GM19035 (cell line): ENCODE results near the gene DOK3.
"Not testable (repeated sequence)": the region's sequence is repeated elsewhere in the genome, so short reads cannot be mapped to it uniquely, and the experiment has no call there.

Experiments
- ATAC-seq: cut with Tn5 transposase; IDR thresholded peaks from one replicate; pipeline ENCODE4 v1.9.1; 2021; ENCODE audit not compliant: unreplicated experiment

DOK3 gene

DNA sequence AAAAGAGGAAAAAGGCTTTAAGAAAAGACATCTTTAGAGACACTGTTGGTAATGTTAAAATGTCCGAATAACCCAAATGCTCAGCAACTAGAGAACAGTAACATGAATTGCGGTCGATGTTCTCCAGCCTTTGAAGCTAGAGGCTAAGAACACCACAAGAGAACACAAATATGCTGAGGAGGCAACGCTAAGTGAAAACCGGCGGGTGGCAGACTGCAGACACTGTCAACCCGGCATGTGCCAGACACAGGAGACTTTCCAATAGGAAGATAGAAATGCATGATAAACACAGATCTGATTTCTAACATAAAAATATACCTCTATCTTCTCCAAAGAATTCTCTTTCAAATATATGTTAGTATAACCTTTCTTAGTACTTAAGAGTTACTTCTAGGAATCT lies 25.5 kb upstream of the DOK3 start:
- no peak for ATAC-seq

DNA sequence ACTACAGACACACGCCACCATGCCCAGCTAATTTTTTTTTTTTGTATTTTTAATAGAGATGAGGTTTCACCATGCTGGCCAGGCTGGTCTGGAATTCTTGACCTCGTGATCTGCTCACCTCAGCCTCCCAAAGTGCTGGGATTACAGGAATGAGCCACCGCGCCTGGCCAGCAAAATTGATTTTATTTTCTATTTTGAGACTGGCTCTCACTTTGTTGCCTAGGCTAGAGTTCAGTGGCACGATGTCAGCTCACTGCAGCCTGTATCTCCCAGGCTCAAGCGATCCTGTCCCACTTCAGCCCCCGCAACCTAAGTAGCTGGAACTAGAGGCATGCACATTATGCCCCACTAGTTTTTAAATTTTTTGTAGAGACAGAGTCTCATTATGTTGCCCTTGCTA lies 24.8 kb upstream of the DOK3 start:
- ATAC-seq, result not testable (repeated sequence)

DNA sequence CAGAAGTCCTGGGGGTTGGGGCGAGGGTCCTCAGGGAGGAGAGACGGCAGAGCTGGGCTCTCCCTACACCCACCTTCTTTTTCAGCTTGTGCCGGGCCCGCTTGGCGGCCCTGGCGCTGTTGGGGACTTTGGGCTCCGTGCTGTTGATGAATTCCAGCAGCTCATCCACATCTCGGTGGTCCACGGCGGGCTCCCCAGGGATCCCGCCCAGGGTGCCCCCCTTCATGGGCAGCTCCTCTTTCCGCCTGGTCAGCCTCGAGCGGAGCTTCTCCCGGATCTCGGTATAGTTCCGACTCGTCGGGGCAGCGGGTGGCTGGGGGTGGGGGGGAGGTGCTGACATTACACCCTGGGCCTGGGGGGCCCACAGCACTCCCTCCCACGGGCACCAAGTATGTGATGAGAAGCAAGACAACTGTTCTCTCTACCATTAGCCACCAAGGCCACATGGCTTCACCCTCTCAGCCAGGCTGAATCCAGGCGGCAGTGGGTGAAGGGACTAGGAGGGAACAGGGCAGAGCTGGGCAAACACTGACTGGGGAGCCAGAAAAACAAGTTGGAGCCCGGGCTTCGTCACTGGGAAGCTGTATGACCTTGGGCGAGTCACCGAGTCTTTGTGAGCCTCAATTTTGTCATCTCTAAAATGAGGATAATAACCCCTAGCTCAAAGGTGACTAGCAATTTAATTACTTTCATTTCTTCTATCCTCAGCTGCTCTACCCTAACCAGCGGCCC lies 21.7 kb upstream of the DOK3 start:
- ATAC-seq, result no peak

DNA sequence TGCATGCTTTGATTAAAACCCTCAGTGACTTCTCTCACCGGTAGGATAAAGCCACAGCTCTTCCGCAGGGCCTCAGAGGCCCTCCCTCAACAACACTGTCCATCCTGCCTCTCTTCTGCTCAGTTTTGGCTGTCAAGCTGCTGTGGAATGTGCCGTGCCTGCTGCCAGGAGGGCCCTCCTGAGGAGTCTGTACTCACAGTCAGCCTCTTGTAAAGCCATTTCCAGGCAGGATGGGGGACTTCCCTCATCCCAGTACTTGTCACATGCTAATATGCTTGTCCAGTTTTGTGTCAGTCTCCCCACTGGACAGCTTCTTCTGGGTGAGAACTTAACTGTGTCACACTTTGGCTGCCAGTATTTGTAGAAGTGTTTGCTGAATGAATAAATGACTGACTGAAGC lies 21.0 kb upstream of the DOK3 start:
- no peak for ATAC-seq

DNA sequence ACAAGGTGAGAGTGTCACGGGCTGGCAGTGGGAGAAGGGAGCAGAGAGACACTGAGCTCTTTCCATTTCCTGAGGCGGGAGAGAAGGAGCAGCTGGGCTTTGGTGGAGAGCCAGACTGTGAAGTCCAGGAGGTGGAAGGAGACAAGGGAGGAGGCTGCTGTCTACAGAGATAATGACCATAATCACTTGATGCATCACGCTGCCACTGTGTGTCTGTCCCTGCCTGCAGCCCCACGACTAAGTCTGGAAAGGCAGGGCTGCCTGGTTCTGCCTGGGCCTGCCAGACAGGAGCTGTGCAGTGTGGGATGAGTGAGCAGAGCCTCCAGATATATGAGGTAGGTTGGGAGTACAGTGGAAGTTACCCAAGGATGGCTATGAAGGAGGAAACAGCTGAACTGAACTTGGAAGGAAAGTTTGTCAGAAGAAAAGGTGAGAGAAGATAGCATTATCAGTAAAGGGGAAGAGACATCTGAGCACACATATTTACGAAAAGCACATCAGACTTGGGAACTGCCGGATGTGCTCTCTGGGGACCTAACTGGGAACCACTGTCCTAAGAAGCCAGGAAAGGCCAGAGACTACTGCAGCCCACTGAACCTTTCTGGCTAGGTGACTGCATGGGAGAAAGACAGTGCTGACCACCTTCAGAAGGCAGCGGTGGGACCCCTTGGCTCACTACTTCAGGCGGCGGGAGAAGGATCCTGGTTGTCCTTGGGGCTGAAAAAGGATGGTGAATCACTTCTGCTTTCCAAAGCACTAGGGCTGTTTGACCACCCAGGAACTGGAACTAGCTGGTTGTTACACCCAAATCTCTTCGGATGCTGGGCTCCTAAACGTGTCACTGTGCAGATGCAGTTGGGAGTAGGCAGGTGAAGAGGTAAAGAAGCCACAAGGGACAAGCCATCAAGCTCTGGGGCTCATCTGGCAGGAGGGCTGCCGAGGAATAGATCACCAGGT lies 19.9 kb upstream of the DOK3 start:
- no peak for ATAC-seq

DNA sequence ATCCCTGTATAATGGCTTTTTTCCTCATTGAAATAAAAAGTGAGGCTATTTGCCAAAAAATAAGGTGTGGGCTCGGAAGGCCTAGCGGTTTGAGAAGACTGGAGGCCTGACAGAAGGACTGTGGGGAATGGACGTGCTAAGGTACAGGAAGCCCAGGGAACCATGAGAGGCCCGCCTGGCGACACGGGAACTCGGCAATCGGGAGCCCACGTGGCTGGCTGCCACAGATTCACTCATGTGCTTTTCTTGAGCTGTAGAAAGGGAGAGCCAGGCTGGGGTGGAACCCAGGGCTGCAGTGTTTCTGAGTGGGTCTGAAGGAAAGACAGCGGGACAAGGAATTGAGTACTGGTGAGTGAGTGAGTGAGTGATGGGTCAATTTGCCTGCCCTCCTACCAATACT lies 19.0 kb upstream of the DOK3 start:
- ATAC-seq, result no peak

DNA sequence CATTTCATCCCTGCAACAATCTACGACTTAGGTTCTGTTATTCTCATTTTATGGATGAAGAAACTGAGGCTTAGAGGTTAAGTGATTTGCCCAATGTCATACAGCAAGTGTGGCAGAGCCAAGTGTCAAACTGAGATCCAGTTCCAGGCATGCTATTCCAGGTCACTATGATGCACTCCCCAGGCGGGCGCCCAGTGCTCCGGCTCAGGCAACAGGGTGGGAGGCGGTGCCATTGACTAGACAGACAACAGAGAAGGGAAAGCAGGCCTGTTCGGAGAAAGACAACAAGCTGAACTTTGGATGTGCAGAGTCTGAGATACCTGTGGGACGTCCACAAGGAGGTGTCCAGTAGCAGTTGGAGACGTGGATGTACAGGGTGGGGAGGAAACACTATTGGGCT lies 18.0 kb upstream of the DOK3 start:
- ATAC-seq, result no peak

DNA sequence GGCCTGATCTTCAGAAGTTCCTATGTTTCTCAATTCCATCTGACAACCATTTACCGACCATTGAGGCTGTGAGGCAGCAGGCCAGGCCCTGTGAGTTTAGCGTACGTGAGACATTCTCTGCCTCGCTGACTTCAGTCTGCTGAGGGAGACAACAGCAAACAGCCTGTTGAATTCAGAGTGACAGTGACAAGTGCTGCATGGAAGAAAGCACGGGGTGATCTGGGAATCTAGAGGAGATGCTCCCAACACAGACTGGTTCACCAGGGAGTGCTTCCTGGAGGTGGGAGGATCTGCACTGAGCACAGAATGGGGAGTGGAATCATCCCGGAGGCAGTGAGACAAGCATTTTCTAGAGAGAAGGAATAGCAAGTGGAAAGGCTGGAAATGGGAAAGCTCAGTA lies 17.2 kb upstream of the DOK3 start:
- no peak for ATAC-seq

DNA sequence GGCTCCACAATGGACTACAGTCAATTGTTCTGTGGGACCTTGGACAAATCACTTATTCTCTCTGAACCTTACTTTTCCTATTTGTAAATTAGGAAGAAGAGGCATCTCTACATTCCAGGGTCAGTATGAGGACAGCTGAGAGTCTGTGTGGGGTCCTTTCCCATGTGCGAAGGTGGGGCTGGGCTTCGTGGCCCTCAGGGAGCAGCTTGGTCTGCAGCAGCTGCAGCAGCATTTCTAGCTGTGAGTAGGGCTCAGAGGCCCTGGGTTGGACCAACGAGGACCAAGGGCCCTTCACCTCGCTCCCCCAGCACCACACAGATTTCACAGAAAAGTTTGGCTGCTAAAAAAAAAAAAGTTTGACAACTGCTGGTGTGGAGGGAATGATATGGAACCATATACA lies 16.6 kb upstream of the DOK3 start:
- no peak for ATAC-seq

DNA sequence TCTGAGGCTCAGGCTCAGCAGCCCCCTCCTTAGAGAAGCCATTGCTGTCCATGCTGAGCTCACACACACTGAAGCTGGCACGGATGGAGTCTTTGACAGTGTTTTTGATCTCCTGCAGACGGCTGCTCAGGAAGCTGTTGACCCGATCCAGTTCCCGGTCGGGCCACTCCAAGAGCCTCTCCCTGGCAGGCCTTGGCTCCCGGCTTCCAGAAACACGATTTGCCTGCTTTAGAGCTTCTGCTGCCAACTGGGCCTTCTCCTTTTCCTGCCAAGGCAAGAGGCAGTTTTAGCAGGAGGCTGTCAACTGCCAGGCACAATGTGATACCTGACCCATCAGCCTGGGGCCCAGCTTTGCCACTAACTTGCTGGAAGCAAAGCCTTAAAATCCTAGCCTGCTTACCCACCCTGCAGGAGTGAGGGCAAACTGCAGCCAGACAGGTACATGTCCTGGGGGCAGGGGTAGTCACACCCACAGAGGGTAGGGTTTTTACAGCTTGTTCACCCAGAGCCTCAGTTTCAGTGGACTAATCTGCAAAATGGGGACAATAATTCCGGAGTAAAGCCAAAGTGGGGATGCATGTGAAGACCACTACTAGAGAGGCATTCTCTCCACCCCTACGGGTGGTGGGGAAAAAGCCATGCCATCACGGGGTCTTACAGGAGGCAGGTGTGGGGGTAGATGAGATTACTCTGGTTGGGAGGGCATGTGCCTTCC lies 15.5 kb upstream of the DOK3 start:
- ATAC-seq, result no peak

DNA sequence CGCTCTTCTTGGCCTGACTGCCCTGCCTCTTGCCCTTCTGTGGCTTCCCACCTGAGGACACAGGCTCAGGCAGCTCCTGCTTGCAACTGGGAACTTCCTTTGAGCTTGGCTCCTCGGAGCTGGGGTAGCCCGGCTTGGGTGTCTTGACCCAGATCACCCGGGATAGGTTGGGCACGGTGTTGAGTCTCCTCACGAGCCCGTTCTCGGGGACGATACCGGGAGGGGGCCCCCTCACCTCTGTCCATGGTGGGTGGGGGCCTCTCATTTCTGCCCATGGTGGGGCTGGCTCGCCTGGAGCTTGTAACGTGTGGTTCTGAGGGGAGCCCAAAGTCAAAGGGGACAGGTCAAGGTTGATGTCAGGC lies 14.9 kb upstream of the DOK3 start:
- ATAC-seq, result no peak

DNA sequence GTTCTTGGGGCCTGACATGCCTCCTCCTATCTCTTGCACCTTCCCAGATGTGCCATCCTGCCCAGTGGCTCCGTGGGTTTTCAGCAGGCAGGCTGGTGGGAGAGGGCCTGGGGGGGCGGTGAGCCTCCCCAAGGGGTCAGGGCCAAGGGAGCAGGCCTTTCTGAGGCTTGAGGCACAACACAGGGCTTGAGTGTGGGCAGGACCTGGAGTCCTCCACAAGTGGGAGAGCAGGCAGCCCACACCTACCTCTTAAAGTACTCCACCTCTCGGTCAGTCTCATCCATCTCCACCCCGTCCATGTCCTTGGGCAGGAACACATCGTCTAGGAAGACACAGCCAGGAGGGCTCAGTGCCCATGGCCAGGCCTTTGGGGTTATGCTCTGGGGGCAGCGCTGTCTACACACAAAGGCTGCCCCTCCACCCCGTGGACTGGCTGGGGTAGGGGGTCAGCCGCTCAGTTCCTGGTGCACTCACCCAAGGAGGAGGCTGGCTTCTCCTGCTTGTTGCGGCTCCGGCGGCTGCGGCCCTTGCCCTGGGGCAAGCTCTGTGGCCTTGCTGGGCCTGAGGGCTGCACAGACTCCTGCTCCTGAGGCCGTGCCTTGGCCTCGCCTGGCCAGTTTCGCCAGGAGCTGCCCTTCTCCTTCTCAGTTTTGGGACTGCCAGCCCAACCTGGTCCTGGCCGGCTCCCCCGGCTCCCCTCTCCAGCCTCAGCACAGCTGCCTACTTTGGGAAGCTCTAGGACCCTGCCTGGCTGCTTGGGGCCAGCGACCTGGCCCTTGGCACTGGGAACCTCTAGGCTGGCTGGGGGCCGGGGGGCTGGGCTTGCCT lies 14.3 kb upstream of the DOK3 start:
- ATAC-seq, result no peak

DNA sequence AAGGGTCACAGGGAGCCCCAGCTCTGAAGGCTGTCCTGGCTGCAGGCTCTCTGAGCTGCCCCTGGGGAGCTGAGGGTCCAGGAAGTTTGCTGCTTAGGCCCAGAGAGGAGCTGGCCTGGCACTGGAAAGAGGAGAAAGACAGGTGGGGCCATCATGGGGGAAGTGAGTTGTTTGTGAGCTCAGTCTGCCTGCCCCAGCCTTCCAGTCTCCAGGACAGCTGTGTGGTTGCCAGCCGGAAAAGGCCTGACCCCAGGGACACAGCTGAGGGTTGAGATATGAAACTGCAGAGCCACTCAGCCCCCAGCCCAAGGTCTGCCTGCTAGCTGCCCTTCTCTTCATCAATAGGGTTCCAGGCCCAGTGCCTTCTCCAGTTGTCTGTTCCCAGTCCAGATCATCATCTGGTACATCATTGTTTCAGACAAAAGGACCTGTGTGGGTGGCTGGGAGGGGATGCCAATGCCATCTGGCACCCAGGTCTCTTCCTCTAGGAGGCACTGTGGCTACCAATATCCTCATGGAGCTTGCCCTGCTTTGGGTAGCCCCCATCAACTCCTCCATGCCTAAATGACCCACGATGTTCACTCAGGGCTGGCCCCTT lies 11.4 kb upstream of the DOK3 start:
- no peak for ATAC-seq

DNA sequence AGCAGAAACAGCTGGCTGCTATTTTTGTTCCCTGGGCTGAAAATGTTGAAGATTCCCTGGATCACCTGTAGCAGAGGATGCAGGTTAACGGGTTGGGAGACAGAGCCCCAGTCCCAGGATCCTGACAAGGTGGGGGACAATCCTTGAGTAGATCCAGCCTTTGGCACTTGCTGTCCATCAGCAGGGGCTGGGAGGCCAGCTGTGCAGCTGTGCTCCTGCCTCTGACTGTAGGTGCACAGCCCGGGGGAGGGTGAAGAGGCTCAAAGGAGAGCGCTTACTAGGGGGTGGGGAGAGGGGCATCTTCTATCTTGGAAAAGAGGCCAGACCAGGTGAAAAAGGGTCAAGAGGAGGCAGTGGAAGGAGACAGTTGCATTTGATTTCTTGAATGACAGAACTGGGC lies 10.6 kb upstream of the DOK3 start:
- ATAC-seq, result no peak

DNA sequence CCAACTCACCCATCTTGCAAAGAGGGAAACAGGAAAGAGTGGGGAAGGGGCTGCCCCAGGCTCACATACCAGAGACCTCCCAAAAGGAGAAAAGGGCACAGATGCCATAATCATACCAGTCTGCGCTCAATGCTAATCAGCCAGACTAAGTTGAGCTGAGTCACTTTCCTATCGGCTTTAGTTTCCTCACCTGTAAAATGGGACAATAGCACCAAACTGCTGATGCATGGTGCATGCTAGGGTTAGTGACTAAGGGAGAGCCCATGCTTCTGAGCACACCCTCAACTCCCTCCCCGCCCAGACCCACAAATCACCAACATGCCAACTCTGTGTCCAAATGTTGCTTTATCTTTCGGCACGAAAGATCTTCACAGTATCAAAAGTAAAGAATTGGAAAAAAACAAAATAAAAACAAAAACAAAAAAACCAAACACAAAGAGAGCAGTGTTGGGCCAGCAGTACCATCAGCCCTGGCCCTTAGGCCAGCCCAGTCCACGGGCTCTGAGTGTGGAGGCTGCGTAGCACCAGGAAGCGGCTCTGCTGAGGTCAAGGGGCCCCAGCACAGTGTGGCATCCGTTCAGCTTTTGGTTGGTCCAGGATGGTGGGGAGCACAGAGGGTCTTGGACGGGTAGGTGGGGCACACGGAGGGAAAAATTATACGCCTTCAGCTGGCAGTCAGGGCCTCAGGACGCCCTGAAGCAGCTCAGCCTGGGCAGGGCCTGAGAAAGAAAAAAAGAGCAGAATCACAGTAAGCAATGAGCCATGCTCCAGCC lies 10.0 kb upstream of the DOK3 start:
- no peak for ATAC-seq

DNA sequence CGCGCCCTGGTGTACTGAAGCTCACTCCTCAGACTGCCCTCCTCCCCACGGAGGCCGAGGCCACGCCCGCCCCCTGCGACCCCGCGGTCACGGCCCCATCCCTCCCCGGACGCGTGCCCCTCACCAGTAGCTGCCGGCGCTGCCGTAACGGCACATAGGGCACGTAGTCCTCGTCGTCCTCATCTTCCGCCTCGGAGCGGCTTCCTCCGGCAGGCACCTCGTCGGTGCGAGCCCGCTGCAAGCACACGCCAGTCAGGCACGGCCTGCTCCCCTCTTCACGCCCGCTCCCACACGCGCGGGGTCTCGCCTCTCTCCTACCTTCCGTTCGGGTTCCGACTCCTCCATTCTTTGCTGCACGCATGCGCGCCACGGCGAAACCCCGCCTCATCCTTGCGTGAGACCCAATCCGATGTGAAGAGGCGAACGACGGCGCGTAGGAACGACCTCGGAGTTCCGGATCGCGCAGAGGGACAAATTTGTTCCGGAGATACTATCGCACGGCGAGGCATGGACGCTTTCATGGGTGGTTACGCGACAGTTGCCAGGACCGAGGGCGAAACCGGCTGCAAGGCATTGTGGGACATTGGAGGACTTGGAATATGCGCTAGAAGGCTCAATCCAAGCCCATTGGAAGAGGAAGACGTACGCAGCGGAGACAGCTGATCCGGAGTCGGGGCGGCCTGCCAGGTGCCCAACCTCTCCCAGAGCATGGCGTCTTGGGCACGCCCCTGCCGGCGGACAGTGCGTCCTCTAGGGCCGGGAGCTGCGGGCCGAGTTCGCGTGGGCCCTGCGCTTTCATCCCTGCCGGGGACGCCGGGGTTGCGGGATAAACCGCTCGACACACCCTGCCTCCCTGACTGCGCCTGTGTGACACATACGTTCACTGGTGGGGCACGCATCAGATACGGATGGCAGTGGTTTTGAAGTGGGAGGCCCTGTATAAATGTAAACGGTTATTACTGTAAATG lies 7.3 kb upstream of the DOK3 start, which contains the start of gene DDX41:
TSS of gene DDX41 (minus strand) at position 361 of the 968 bp plus-strand sequence. CDS start at position 345, 16 bp downstream.
- peak; percentile 77 for ATAC-seq

DNA sequence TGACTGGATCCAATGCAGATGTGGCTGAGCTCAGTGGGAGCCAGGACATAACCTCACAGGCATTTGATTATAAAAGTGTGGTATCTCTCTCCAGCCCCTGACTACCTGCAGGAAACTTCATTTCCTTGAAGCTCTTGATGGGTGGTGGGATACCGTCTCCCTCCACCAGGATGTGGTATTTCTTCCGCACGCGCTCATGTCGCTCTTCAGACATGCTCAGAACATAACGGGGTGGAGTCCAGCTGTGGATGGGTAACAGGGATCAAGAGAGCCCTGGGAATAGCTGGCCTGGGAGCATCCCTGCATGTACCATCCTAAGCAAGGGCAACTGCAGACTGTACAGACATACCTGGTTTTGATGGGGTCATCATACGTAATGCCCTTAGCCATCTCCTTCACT lies 6.0 kb upstream of the DOK3 start:
- no peak for ATAC-seq

DNA sequence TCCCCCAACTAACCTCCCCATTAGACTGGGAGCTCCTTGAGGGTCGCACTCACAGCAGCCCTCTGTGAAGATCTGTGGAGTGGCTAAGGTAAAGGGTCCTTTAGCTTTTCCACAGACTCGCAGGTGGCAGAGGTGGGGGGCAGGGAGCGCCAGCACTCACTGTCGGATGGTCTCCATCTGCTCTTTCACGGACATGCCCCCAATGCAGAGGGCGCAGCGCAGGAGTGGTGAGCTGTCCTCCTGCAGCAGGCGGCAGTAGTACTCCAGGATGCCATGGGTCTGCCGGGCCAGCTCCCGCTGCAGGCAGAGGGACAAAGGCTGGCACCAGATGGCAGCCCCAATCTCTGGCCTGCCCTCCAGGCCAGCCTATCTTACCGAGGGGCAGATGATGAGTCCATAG lies 4.9 kb upstream of the DOK3 start:
- ATAC-seq, result no peak
